AG10803 (cell line): ENCODE data around the gene NKAIN4.

Source experiments
- DNase-seq: peaks from one replicate; pipeline ENCODE4 v3.0.0; 2010; ENCODE audit warnings: low read depth
- H3K4me3 ChIP-seq: 2 replicates; pipeline ENCODE4 v1.5.1; 2011; ENCODE audit warnings: mild to moderate bottlenecking, low read length, control low read depth
- CTCF ChIP-seq: conservative IDR thresholded peaks from 2 replicates; pipeline ENCODE4 v1.5.1; 2011; ENCODE audit warnings: mild to moderate bottlenecking, low read length, control low read depth, inconsistent platforms

Gene NKAIN4

DNA sequence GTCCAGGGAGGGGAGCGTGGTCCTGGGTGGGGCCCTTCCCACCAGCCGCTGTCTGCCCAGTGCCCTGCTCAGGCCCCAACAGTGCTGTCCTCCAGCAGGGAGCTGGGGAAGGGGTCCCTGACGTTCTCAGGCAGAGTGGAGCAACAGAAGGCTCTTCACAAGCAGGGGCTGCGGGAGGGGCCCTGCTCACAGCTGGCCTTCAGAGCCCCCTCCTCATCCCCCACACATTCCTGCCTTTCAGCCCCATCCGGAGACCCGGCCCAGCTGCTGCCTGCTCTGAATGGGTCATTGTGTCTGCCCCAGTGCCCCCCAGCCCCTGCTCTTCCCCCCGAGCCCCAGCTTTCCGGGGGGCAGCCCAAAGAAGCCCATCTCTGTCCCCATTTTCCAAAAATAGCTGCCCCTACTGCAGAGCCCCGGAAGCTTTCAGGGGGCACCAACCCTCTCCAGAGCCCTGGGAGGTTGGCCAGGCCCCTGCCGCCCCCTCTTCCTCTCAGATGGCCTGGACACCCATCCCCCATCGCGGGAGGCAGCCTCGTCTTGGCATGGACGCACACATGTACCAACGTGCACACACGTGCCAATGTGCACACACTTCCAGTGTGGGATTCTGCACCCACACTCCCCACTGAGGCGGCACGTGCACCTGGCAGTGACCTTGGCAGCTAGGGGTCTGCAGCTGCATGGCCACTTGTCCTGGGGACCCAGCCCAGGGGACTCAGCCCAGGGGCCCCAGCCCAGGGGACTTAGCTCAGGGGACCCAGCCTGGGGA is 42.5 kb upstream of the NKAIN4 start:
- no peak for DNase-seq
- TF ChIP-seq CTCF: no peak
- H3K4me3 ChIP-seq: no peak overlapping the region

GRCh38 chr20:63295846-63296245 is 41.6 kb upstream of the NKAIN4 start:
- no peak overlapping the region for H3K4me3 ChIP-seq
- DNase-seq: no peak
- no peak for TF ChIP-seq CTCF

- no peak overlapping the region for H3K4me3 ChIP-seq
- DNase-seq: no peak
- no peak for TF ChIP-seq CTCF
Measured at GRCh38 chr20:63295422-63295821, 41.2 kb upstream of the NKAIN4 start.

- no peak overlapping the region for H3K4me3 ChIP-seq
- TF ChIP-seq CTCF: no peak
- DNase-seq: no peak
Measured at GRCh38 chr20:63295018-63295417, 40.8 kb upstream of the NKAIN4 start.

DNA sequence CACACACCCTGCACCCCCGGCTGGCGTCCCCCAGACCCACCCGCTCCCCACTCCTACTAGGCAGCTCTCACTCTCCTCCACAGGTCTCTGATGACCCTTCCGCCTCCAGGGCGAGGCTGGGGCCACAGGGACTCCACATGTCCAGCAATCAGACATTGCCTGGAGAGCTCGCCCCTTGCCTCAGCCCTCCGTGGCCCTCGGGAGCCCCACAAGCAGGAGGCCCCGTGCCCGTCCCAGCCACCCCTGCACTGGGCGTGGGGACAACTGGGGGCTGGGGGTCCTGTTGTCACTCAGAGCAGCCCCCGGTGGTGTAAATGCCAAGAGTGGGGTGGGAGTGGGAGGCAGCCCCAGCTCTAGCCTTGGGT is 40.3 kb upstream of the NKAIN4 start:
- DNase-seq: no peak
- TF ChIP-seq CTCF: no peak
- H3K4me3 ChIP-seq: no peak overlapping the region

DNA sequence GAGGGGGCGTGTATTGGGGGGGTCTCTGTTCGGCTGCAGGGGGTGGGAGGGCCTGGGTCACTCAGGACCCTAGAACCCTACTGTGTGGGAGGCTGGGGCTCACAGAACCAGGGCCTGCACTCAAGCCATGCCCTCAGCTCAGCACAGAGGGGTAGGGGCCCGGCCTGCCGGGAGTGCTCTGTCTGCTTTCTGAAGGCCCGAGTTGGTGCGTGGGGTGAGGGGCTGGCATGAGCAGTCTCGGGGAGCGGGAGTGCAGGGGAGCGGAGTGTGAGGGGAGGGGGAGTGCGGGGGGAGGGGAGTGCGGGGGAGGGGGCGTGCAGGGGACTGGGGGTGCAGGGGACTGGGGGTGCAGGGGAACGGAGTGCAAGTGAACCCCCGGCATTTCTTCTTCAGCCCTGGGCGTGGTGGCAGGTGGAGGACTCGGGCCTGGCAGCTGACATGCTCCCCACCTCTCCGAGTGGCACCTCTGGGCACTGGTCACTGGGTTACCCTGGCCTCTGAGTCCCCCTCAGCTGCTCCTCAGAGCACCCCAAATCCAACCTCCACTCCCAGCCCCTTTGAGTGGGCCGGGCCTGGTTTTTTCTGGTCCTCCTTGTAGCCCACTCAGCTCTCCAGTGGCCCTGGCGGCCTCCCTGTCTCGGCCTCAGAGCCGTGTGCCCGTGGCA is 39.7 kb upstream of the NKAIN4 start:
- no peak for DNase-seq
- no peak for TF ChIP-seq CTCF
- no peak overlapping the region for H3K4me3 ChIP-seq

- no peak overlapping the region for H3K4me3 ChIP-seq
- DNase-seq: no peak
- TF ChIP-seq CTCF: no peak
Measured at GRCh38 chr20:63293456-63293855, 39.2 kb upstream of the NKAIN4 start.
